ENCODE results near the gene NOX3.

DNA sequence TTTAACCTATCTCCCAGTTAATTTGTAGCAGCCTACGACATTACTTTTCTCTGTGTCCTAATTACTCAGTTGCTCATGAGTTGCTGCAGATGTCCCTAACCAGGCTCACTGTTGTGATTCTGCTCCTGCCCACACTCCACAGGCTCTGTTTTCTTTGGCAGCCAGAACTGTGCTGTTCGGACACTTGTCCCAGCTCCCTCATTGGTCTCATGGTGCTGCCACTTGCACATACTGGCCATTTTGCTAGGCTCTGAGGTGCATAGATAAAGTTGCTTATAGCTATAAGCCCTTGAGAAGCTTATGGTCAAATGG lies 55.0 kb downstream of the NOX3 start:
- TF ChIP-seq POLR2AphosphoS5 (IDR thresholded peaks at IDR 0.05; ENCODE audit: insufficient read depth, low read depth, low read length): no peak
- no peak for TF ChIP-seq CTCF (IDR thresholded peaks at IDR 0.05; ENCODE audit: extremely low read depth in 1 of 2, insufficient read depth in 1 of 2, low read depth in 1 of 2, low read length in 2 of 2)

Data from endothelial cell of umbilical vein (primary cell).